Mucosa of stomach (tissue), 1 donor: Measurements from ENCODE around the gene INTS4.
"Not testable (repeated sequence)": the region's sequence is repeated elsewhere in the genome, so short reads cannot be mapped to it uniquely, and the experiment has no call there.

Source experiments
- H3K27me3 ChIP-seq: one replicate; pipeline ENCODE4 v1.7.0; 2013; ENCODE audit warnings: mild to moderate bottlenecking, low read length; ENCODE audit not compliant: control insufficient read depth, insufficient read depth
- H3K36me3 ChIP-seq: one replicate; pipeline ENCODE4 v1.7.0; 2013; ENCODE audit warnings: low read length; ENCODE audit not compliant: control insufficient read depth, insufficient read depth
- H3K4me1 ChIP-seq: one replicate; pipeline ENCODE4 v1.7.0; 2013; ENCODE audit warnings: mild to moderate bottlenecking, low read length; ENCODE audit not compliant: control insufficient read depth, insufficient read depth
- H3K4me3 ChIP-seq: one replicate; pipeline ENCODE4 v1.7.0; 2013; ENCODE audit warnings: low read length
- H3K9ac ChIP-seq: one replicate; pipeline ENCODE4 v1.7.0; 2013; ENCODE audit warnings: mild to moderate bottlenecking, low read length, moderate library complexity
- H3K9me3 ChIP-seq: one replicate; pipeline ENCODE4 v1.7.0; 2013; ENCODE audit warnings: mild to moderate bottlenecking, low read length, moderate library complexity; ENCODE audit not compliant: control insufficient read depth
- donor health status: Pancreatic carcinoma.

The INTS4 gene

GRCh38 chr11:78020246-78020645 lies 25.8 kb upstream of the INTS4 start:
- no peak overlapping the region for H3K9ac ChIP-seq
- H3K27me3 ChIP-seq = no peaks in the 10 kb centered on the region
- H3K4me1 ChIP-seq = peaks cover 21% of the 10 kb centered on the region
- H3K36me3 ChIP-seq = no peaks in the 10 kb centered on the region
- H3K9me3 ChIP-seq = no peaks in the 10 kb centered on the region
- no peak overlapping the region for H3K4me3 ChIP-seq

DNA sequence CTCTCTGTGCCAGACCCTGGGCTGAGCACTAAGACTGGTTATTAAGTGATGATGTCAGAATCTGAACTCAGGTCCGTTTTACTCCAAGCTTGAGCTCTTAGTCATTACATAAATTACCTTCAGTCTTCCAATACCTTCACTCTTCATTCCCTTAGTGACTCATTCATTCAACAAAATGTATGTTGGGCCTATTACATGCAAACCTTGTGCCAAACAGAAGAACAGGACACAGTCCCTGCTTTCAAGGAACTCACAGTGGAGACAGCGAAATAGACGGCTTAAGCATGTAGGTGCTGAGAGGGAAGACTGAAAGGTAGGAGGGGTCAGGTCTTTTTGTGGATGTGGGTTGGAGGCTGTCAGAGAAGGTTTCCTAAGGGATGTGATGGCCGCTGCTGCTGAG lies 25.3 kb upstream of the INTS4 start:
- Histone ChIP-seq H3K9me3 (no peaks in the 10 kb centered on the region), H3K9ac (no peak overlapping the region), H3K4me1 (peaks cover 21% of the 10 kb centered on the region), H3K4me3 (no peak overlapping the region), H3K36me3 (no peaks in the 10 kb centered on the region), H3K27me3 (no peaks in the 10 kb centered on the region)

GRCh38 chr11:78015878-78016277 lies 21.4 kb upstream of the INTS4 start:
- Histone ChIP-seq H3K4me3 (no peak overlapping the region), H3K9me3 (no peaks in the 10 kb centered on the region), H3K9ac (no peak overlapping the region), H3K36me3 (no peaks in the 10 kb centered on the region), H3K27me3 (no peaks in the 10 kb centered on the region), H3K4me1 (peaks cover 14% of the 10 kb centered on the region)

- not testable (repeated sequence) for H3K36me3 ChIP-seq, H3K27me3 ChIP-seq, H3K4me3 ChIP-seq, H3K4me1 ChIP-seq, H3K9me3 ChIP-seq, H3K9ac ChIP-seq
Observed at GRCh38 chr11:78014937-78015520, 20.6 kb upstream of the INTS4 start.

GRCh38 chr11:78011301-78011700 lies 16.8 kb upstream of the INTS4 start:
- Histone ChIP-seq H3K4me3 (no peak overlapping the region), H3K36me3 (no peaks in the 10 kb centered on the region), H3K4me1 (no peaks in the 10 kb centered on the region), H3K9me3 (no peaks in the 10 kb centered on the region), H3K9ac (no peak overlapping the region), H3K27me3 (no peaks in the 10 kb centered on the region)

DNA sequence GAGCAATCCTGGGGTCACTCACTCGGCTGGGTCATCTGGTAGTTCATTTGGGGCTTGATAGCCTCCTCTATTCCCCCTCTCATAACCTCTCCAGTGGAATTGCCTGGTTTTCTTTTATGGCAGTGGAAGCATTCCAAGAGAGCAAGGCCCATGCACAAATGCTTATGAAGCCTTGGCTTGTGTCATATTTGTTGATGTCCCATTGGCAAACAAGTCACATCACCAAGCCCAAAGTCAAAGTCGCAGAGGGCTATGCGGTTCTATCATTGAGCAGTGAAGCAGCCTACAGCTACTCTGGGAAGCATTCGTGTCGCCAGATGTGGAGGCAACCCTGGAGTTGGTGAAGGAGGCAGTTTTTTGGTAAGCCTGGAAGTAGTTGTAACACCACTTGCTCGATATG lies 16.3 kb upstream of the INTS4 start:
- Histone ChIP-seq H3K27me3 (no peaks in the 10 kb centered on the region), H3K9me3 (no peaks in the 10 kb centered on the region), H3K9ac (no peak overlapping the region), H3K36me3 (no peaks in the 10 kb centered on the region), H3K4me1 (no peaks in the 10 kb centered on the region), H3K4me3 (no peak overlapping the region)

GRCh38 chr11:78010304-78010703 lies 15.8 kb upstream of the INTS4 start:
- Histone ChIP-seq H3K4me1 (no peaks in the 10 kb centered on the region), H3K9ac (no peak overlapping the region), H3K9me3 (no peaks in the 10 kb centered on the region), H3K27me3 (no peaks in the 10 kb centered on the region), H3K36me3 (no peaks in the 10 kb centered on the region), H3K4me3 (no peak overlapping the region)

- Histone ChIP-seq H3K9me3 (no peaks in the 10 kb centered on the region), H3K9ac (no peak overlapping the region), H3K4me1 (no peaks in the 10 kb centered on the region), H3K27me3 (no peaks in the 10 kb centered on the region), H3K4me3 (no peak overlapping the region), H3K36me3 (no peaks in the 10 kb centered on the region)
Observed at GRCh38 chr11:78009062-78009461, 14.6 kb upstream of the INTS4 start.

DNA sequence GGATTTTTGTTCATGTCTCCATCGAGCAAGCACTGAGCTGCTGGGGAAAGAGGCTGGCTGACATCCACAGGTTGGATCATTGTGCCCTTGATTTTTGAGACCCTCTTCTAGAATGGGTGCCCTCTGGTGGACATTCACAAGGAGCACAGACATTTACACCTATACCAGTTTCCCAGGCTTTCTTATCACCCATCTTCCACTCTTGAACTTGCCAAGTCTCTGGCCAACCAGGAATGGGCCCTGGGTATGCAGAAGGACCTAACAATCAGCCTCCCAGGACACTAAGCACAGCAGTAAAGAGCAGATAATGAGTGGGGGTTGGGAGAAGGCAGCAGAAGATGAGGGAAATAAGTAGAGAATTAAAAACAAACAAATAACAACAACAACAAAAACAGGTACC lies 5.7 kb upstream of the INTS4 start:
- Histone ChIP-seq H3K9ac (no peak overlapping the region), H3K4me3 (no peak overlapping the region), H3K36me3 (no peaks in the 10 kb centered on the region), H3K27me3 (no peaks in the 10 kb centered on the region), H3K4me1 (peaks cover 10% of the 10 kb centered on the region), H3K9me3 (no peaks in the 10 kb centered on the region)

GRCh38 chr11:77999446-78000030 lies 5.1 kb upstream of the INTS4 start:
- no peaks in the 10 kb centered on the region for H3K36me3 ChIP-seq
- peaks cover 12% of the 10 kb centered on the region for H3K4me1 ChIP-seq
- H3K9me3 ChIP-seq = no peaks in the 10 kb centered on the region
- no peaks in the 10 kb centered on the region for H3K27me3 ChIP-seq
- no peak overlapping the region for H3K9ac ChIP-seq
- no peak overlapping the region for H3K4me3 ChIP-seq

GRCh38 chr11:77993902-77994301 lies 566 bp downstream of the INTS4 start:
- peak overlapping the region; percentile 81 for H3K9ac ChIP-seq
- H3K4me3 ChIP-seq = peak overlapping the region; percentile 59
- H3K4me1 ChIP-seq = peaks cover 11% of the 10 kb centered on the region
- H3K27me3 ChIP-seq = no peaks in the 10 kb centered on the region
- no peaks in the 10 kb centered on the region for H3K36me3 ChIP-seq
- no peaks in the 10 kb centered on the region for H3K9me3 ChIP-seq

DNA sequence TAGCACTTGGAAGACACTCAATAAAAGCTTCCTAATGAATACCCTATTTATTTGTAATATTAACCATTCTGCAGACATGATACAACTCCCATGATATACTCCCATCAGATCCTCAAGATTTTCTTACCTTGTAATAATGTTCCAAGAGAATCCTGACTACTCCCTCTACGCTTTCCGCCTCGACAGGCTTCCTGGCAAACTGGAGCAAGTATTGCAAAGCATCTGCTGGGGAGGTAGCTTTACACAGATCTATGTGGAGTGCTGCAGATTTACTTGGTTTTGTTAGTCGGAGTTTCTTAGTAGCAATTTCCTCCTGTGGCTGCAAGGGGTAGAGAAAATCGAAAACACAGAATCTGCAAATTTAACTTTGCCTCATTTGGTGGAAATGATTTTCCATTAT lies 3.5 kb downstream of the INTS4 start:
- no peaks in the 10 kb centered on the region for H3K27me3 ChIP-seq
- H3K4me1 ChIP-seq = peaks cover 11% of the 10 kb centered on the region
- H3K9me3 ChIP-seq = no peaks in the 10 kb centered on the region
- no peaks in the 10 kb centered on the region for H3K36me3 ChIP-seq
- H3K9ac ChIP-seq = no peak overlapping the region
- no peak overlapping the region for H3K4me3 ChIP-seq

GRCh38 chr11:77986456-77986855 lies 8.0 kb downstream of the INTS4 start:
- H3K27me3 ChIP-seq, H3K4me1 ChIP-seq, H3K4me3 ChIP-seq, H3K9ac ChIP-seq, H3K9me3 ChIP-seq, H3K36me3 ChIP-seq: not testable (repeated sequence)
